ENCODE results near the gene PKP1. TPM values are rescaled to one million over a fixed set of nuclear protein-coding genes. Genes with fewer than 3 reads are reported as not detected.

Gene PKP1
- total RNA-seq, 6 experiments from 2014 or later: not detected

DNA sequence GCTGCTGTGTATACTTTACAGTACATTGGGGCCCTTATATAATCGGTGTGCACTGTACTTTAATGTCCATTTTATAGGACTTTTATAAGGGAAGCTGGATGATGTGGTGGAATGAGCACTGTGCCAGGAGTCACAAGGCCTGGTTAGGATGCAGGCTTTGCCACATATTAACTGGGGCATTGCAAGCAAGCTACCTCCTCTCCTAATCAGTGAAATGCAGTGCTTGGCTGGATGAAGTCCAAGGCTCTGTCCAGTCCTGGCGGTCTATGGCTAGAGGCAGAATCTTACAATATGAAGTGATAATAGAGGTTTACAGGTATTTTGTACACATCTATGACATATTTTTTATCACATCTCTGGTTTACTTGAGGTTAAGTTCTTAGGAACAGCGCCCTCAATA lies 1.7 kb upstream of the PKP1 start:
- DNase-seq (no peak), ATAC-seq (no peak)
- TF ChIP-seq POLR2A (IDR thresholded peaks at IDR 0.05): no peak
- TF ChIP-seq, protein P1, sequence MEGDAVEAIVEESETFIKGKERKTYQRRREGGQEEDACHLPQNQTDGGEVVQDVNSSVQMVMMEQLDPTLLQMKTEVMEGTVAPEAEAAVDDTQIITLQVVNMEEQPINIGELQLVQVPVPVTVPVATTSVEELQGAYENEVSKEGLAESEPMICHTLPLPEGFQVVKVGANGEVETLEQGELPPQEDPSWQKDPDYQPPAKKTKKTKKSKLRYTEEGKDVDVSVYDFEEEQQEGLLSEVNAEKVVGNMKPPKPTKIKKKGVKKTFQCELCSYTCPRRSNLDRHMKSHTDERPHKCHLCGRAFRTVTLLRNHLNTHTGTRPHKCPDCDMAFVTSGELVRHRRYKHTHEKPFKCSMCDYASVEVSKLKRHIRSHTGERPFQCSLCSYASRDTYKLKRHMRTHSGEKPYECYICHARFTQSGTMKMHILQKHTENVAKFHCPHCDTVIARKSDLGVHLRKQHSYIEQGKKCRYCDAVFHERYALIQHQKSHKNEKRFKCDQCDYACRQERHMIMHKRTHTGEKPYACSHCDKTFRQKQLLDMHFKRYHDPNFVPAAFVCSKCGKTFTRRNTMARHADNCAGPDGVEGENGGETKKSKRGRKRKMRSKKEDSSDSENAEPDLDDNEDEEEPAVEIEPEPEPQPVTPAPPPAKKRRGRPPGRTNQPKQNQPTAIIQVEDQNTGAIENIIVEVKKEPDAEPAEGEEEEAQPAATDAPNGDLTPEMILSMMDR (IDR thresholded peaks at IDR 0.05): no peak
- H3K27ac ChIP-seq: no peak overlapping the region
- 83% methylated on average over 3 of the region's 3 CpGs for WGBS (ENCODE audit: insufficient coverage, low coverage, low lambda C conversion rate, missing lambda C conversion rate)
- peaks cover 0 to 10% of the 10 kb centered on the region in 2 donors for H3K27me3 ChIP-seq
- no peaks in the 10 kb centered on the region for H3K9me3 ChIP-seq
- intact Hi-C loops (cut with DNase I): no loop called here
- no peak overlapping the region for H3K4me3 ChIP-seq
- H3K4me1 ChIP-seq: no peaks in the 10 kb centered on the region
- H3K36me3 ChIP-seq: no peaks in the 10 kb centered on the region

- Histone ChIP-seq H3K27me3 (peaks cover 0 to 10% of the 10 kb centered on the region in 2 donors), H3K4me1 (no peaks in the 10 kb centered on the region), H3K9me3 (no peaks in the 10 kb centered on the region), H3K36me3 (no peaks in the 10 kb centered on the region), H3K4me3 (no peak overlapping the region), H3K27ac (no peak overlapping the region)
- intact Hi-C loops (cut with DNase I): no loop called here
- WGBS (ENCODE audit: insufficient coverage, low coverage, low lambda C conversion rate, missing lambda C conversion rate): 40% methylated on average over 6 of the region's 6 CpGs
- DNase-seq (no peak), ATAC-seq (no peak)
- no peak for TF ChIP-seq POLR2A (IDR thresholded peaks at IDR 0.05)
- TF ChIP-seq, protein P1 (IDR thresholded peaks at IDR 0.05): no peak
Measured at GRCh38 chr1:201282216-201282615, 1.1 kb upstream of the PKP1 start.

DNA sequence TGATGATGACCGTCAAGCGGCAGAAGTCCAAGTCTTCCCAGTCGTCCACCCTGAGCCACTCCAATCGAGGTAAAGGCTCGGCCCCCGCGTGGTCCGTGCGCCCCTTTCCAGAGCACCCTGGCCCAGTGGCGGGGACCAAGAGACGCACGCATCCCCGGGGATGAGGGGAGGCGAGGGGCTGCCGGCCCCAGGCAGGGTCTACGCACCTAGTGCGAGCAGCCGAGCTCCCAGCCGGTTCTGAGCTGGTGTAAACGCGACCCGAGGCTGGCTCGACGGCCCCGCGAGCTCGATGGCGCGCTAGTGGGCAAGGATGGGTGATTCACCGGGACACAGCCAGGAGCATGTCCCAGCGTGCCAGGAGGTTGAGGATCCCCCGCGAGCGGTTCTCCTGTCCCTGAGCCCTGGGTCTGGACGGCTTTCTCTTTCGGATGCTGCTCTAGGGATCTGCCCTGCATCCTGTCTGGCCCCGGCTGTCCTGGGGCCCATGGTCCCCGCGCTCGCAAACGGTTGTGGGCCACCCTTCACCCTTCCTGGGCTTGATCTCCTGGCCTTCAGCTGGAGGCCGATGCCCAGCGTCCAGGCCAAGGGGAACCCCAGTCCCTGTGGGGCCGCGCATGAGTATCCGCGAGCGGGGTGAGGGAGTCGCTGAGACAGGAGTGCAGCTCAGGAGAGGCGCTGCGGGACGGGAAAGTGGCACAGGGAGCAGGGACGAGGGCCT lies 689 bp downstream of the PKP1 start:
- intact Hi-C loops (cut with DNase I): no loop called here
- no peaks in the 10 kb centered on the region for H3K4me1 ChIP-seq
- DNase-seq: no peak
- ATAC-seq: no peak
- no peaks in the 10 kb centered on the region for H3K9me3 ChIP-seq
- H3K4me3 ChIP-seq: no peak overlapping the region
- H3K27ac ChIP-seq: no peak overlapping the region
- no peaks in the 10 kb centered on the region for H3K36me3 ChIP-seq
- peaks cover 0 to 10% of the 10 kb centered on the region in 2 donors for H3K27me3 ChIP-seq
- TF ChIP-seq, protein P1 (IDR thresholded peaks at IDR 0.05): no peak
- no peak for TF ChIP-seq POLR2A (IDR thresholded peaks at IDR 0.05)
- WGBS (ENCODE audit: insufficient coverage, low coverage, low lambda C conversion rate, missing lambda C conversion rate): 32% methylated on average over 26 of the region's 53 CpGs

- Histone ChIP-seq H3K4me3 (no peak overlapping the region), H3K9me3 (no peaks in the 10 kb centered on the region), H3K27me3 (peaks cover 0 to 10% of the 10 kb centered on the region in 2 donors), H3K4me1 (no peaks in the 10 kb centered on the region), H3K36me3 (no peaks in the 10 kb centered on the region), H3K27ac (no peak overlapping the region)
- intact Hi-C loops (cut with DNase I): no loop called here
- TF ChIP-seq, protein P1 (IDR thresholded peaks at IDR 0.05): no peak
- no peak for TF ChIP-seq POLR2A (IDR thresholded peaks at IDR 0.05)
- ATAC-seq (no peak), DNase-seq (no peak)
- 74% methylated on average over 3 of the region's 6 CpGs for WGBS (ENCODE audit: insufficient coverage, low coverage, low lambda C conversion rate, missing lambda C conversion rate)
Measured at GRCh38 chr1:201284636-201285035, 1.3 kb downstream of the PKP1 start.
